CD4-positive, alpha-beta T cell treated with Interferon alpha-2 for 1 hour (primary cell): ENCODE data around the gene NELFE.
A peak's percentile ranks its signal among the peaks of the same experiment; 100 is the strongest.
"Not testable (repeated sequence)": the region's sequence is repeated elsewhere in the genome, so short reads cannot be mapped to it uniquely, and the experiment has no call there.

Source experiments
- DNase-seq, 2 donors: peaks; one replicate each; pipeline ENCODE4 v3.0.0-alpha.2; 2020 to 2022

NELFE gene

DNA sequence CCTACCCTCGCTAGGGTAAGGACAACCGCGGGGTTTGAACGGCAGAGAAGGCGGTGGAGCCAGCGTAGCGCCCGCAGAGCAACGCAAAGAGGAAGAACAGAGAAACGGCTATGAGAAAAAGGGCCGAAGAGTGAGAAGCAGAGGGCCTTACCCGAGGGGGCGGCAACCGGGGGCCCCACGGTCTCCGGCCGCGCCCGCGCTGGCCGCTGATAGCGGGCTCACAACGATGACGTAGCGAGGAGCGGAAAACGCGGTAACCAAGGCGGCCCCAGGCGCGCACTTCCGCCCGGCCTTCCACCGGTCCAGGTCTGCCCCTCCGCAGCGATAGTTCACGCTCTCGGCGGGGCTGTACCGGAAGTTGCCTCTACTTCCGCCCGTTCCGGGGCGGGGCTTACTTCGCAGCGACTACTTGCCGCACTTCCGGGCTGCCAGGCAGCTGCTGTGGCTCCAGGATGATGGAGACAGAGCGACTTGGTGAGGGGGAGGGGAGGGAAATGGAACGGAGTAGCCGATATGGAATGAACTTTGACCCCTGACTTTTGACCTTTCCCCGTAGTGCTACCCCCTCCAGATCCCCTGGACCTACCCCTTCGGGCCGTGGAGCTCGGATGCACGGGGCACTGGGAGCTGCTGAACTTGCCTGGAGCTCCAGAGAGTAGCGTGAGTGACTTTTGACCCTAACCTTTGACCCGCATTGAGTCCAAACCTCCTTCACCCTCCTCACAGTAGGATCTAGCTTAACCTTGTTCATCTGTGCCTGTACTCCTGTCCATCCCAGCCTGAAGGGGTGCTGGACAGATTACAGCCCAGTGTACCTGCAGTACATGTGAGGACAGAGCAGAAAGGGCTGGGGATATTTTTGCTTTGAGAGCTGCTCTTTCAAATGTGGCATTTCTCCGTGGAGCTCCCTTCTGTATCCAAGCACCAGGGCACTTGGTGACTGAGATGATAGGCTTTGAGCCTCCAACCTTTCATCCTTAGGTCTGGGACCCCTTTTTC lies at the start of gene NELFE, which contains the start of gene SKIC2:
TSS of gene NELFE (minus strand) at position 231 of the 999 bp plus-strand sequence. CDS start 525 bp downstream, outside the sequence.
TSS of gene SKIC2 (plus strand) at position 435 of the 999 bp plus-strand sequence. CDS start at position 453, 18 bp downstream.
- DNase-seq = peak; percentile 99

- DNase-seq = not testable (repeated sequence)
These were observed 49.3 kb upstream of the NELFE start for GRCh38 chr6:32008037-32008436.

DNA sequence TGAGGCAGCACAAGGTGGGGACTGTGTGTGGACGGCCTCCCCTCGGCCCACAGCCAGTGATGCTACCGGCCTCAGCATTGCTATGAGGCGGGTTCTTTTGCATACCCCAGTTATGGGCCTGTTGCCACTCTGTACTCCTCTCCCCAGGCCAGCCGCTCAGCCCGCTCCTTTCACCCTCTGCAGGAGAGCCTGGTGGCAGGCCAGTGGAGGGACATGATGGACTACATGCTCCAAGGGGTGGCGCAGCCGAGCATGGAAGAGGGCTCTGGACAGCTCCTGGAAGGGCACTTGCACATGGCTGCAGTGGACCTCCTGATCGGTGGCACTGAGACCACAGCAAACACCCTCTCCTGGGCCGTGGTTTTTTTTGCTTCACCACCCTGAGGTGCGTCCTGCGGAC lies 48.3 kb upstream of the NELFE start:
- not testable (repeated sequence) for DNase-seq

DNA sequence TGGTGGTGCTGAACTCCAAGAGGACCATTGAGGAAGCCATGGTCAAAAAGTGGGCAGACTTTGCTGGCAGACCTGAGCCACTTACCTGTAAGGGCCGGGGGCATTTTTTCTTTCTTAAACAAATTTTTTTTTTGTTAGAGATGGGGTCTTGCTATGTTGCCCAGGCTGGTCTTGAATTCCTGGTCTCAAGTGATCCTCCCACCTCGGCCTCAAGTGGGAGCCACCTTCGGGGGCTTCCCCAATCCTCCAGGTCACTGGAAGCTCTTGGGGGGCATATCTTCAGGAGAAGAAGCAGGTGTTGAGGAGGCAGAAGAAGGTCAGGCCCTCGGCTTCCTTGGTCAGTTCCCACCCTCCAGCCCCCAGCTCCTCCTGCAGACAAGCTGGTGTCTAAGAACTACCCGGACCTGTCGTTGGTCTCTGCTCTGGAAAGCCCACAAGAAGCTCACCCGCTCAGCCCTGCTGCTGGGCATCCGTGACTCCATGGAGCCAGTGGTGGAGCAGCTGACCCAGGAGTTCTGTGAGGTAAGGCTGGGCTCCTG lies 47.3 kb upstream of the NELFE start:
- not testable (repeated sequence) for DNase-seq

GRCh38 chr6:32005538-32005880 lies 46.7 kb upstream of the NELFE start:
- not testable (repeated sequence) for DNase-seq

GRCh38 chr6:32004864-32005537 lies 46.2 kb upstream of the NELFE start:
- DNase-seq = not testable (repeated sequence)

GRCh38 chr6:32004393-32004792 lies 45.6 kb upstream of the NELFE start:
- DNase-seq = not testable (repeated sequence)

GRCh38 chr6:32003301-32003700 lies 44.5 kb upstream of the NELFE start:
- not testable (repeated sequence) for DNase-seq

DNA sequence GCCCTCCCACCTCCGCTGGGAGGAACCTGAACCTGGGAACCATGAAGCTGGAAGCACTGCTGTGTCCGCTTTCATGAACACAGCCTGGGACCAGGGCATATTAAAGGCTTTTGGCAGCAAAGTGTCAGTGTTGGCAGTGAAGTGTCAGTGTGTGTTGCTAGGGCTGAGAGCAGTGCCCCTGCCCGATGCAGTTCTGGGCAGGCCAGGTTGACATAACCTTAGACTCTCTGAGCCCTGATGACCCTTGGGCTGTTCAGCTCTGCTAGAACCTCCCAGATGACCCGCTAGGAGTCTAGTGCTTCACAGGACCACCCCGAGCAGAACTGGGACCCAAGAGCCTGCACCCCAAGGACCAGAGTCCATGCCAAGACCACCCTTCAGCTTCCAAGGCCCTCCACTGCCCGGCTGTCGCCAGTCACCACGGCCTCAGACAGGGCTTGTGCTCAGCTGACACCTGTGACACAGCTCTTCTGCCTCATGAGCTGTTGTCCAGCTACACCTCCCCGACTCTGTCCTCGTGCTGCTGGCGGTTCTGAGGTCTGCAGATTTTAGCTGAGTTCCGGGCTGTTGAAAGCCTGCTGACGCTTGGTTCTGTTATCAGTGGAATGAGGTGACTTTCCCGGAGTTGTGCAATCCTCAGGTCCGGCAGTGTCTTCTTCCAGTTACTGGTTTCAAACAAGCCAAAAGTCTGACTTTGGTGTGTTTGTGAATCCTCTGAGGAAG lies 43.9 kb upstream of the NELFE start:
- not testable (repeated sequence) for DNase-seq

GRCh38 chr6:31996385-31996784 lies 37.6 kb upstream of the NELFE start:
- DNase-seq = not testable (repeated sequence)

- not testable (repeated sequence) for DNase-seq
These were observed 35.6 kb upstream of the NELFE start for GRCh38 chr6:31994421-31994820.

DNA sequence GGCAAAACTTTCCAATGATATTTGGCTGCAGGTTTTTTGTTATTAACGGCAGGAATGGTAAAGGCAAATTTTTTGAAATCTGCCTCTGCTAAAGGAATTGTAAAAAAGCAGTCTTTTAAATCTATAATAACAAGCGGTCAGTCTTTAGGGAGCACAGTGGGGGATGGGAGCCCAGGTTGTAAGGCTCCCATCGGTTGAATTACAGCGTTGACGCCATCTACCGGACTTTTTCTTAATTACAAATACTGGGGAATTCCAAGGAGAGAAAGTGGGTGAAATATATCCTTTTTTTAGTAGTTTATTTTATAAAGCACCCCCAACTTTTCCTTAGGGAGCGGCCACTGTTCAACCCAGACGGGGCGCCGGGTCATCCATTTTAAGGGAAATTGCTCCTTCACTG lies 30.6 kb upstream of the NELFE start:
- not testable (repeated sequence) for DNase-seq

GRCh38 chr6:31981744-31982143 lies 23.0 kb upstream of the NELFE start, which contains the start of gene C4A:
C4A (plus strand) TSS chr6:31982057; CDS start chr6:31982108, 51 bp downstream.
- DNase-seq = not testable (repeated sequence)

GRCh38 chr6:31980998-31981397 lies 22.2 kb upstream of the NELFE start:
- DNase-seq = not testable (repeated sequence)

DNA sequence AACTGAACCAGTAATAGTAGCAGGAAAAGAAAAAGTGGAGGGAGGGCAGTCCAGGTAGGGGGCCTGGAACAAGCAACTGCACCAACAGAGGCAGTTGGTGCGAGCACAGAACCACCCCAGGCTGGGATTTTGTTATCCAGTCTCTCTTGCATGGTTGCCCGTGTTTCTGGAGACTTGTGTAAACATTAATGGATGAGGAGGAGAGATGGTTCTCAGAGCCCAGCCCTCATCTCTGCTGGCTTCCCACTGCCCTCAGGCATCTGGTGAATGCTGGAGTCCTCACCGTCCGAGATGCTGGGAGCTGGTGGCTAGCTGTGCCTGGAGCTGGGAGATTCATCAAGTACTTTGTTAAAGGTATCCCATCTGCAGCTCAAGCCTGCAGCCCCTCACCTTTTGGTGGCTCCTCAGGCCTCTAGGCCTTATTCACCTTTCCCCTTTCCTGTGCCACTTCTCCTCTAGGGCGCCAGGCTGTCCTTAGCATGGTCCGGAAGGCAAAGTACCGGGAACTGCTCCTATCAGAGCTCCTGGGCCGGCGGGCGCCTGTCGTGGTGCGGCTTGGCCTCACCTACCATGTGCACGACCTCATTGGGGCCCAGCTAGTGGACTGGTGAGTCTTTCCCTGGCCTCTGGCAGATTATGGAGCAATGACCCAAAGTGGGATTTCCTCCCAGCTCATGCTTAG lies 21.6 kb upstream of the NELFE start:
- not testable (repeated sequence) for DNase-seq

DNA sequence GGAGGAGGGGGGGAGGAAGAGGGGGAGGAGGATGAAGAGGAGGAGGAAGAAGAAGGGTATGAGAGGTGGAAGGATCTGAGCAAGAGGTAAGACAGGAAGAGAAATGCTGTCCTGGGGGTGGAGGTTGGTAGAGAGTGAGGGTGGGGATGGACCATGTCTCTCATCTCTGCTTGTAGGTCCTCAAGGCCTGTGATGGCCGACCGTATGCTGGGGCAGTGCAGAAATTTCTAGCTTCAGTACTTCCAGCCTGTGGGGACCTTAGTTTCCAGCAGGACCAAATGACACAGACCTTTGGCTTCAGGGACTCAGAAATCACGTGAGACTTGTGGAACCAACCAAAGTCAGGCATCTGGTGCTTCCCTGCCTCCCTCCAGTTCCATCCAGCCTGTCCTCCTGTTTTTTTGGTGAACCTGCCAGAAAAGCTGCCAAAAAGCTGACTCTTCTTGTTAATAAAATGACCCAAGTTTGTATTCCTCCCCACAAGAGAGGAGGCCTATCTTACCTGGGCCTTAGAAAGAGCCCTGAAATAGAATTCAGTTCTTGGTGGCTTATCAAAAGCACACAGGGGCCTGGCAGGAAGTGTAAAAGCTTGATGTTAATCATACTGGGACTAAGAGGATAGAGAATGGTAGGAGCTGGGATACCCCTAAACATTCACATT lies 20.6 kb upstream of the NELFE start:
- DNase-seq = no peak

DNA sequence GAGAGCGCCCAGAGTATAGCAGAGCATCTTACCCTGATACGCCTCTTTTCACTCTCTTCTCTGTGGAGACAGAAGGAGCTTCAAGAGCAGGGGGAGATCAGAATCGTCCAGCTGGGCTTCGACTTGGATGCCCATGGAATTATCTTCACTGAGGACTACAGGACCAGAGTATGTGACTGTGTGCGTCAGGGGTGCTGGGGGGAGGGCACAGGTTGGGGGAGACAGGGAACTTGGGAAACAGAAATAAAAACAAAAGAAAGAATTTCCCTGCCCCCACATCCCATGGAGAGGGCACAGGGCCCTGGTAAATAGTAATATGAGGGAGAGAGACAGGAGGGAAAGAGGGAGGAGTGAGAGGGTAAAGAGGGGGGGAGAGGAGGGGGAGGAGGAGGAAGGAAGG lies 20.1 kb upstream of the NELFE start:
- no peak for DNase-seq

- no peak for DNase-seq
These were observed 19.2 kb upstream of the NELFE start for GRCh38 chr6:31977816-31978431.

GRCh38 chr6:31976065-31976464 lies 17.3 kb upstream of the NELFE start:
- not testable (repeated sequence) for DNase-seq

- peak in 1 of 2 donors; percentile 21 for DNase-seq
These were observed 14.1 kb upstream of the NELFE start for GRCh38 chr6:31972709-31973350.
